ENCODE data around the gene PWWP2B. TPM values are rescaled to one million over a fixed set of nuclear protein-coding genes. Genes with fewer than 3 reads are reported as not detected.

PWWP2B gene
- total RNA-seq, 4 donors from 2014 or later, result 11.8 to 25.5 (median 14.3) TPM

DNA sequence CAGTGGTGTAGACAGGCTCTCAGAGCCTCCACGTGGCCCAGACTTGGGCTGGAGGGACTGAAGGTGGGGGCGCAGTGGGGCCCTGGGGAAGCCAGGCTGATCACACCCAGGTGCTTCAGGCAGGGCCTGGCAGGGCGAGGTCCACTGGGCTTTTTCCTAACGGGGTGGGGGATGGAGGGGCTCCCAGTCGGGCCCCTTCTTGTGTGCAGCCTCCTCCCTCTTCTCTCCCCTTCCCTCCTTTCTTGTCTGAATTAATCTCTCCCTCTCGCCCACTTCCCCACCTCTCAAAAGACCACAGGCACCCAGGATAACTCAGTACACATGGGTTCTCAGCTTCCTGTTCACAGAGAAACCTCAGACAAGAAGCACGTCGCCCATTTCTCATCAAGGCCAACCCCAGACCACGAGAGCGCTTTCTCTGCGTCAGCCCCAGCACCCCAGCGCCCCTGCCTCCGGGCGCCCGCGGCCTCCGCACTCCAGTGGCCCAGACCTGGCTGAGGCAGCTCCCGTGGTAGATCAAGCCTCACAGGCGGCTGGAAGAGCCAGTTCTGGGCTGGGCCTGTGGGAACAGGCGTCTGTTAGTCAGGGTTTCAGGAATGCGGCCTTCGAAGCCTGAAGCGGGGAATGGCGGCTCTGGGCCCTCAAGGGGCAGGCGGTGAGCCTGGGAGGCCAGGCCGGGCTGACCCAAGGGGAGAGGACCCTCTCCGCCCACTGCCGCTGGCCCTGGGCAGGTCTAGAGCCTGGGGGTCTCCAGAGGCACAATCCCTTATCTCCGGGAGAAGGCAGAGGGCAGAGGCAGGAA is 50.6 kb downstream of the PWWP2B start:
- intact Hi-C loops (cut with DNase I), result no loop called here
- Histone ChIP-seq H3K9me3 (no peaks in the 10 kb centered on the region), H3K4me1 (peaks cover 18 to 38% (median 35%) of the 10 kb centered on the region in 4 donors), H3K27ac (replicated peaks in 1 of 4) (peak overlapping the region; percentile 59 to 70 (median 68)), H3K36me3 (no peaks in the 10 kb centered on the region), H3K4me3 (no peak overlapping the region), H3K27me3 (no peaks in the 10 kb centered on the region)
- TF ChIP-seq, protein P1, sequence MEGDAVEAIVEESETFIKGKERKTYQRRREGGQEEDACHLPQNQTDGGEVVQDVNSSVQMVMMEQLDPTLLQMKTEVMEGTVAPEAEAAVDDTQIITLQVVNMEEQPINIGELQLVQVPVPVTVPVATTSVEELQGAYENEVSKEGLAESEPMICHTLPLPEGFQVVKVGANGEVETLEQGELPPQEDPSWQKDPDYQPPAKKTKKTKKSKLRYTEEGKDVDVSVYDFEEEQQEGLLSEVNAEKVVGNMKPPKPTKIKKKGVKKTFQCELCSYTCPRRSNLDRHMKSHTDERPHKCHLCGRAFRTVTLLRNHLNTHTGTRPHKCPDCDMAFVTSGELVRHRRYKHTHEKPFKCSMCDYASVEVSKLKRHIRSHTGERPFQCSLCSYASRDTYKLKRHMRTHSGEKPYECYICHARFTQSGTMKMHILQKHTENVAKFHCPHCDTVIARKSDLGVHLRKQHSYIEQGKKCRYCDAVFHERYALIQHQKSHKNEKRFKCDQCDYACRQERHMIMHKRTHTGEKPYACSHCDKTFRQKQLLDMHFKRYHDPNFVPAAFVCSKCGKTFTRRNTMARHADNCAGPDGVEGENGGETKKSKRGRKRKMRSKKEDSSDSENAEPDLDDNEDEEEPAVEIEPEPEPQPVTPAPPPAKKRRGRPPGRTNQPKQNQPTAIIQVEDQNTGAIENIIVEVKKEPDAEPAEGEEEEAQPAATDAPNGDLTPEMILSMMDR (IDR thresholded peaks at IDR 0.05), result no peak
- DNase-seq (ENCODE audit: extremely low spot score), result no peak
- WGBS, result 71% methylated on average over 25 of the region's 29 CpGs

DNA sequence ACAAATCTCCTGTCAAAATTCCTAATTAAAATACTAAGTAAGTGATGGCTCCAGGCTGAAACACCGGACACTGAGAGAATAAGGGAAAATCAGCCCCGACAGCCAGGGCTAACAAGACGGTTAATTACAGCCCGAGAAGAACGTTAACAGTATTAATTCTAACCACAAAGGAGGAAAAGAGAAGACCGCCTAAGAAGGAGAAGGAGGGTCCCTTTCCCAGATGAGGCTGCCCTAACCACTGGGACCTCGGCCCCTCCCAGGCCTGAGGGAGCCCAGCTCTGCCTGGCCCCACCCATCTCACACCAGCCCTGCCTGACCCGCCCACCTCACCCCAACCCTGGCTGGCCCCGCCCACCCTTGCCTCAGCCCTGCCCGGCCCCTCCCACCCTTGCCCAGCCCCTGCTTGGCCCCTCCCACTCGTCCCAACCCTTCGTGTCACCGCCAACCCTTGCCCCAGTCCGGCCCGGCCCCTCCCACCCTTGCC is 51.3 kb downstream of the PWWP2B start:
- no peak for DNase-seq (ENCODE audit: extremely low spot score)
- no peaks in the 10 kb centered on the region for H3K36me3 ChIP-seq
- no peaks in the 10 kb centered on the region for H3K27me3 ChIP-seq
- H3K27ac ChIP-seq (replicated peaks in 1 of 4), result peak overlapping the region; percentile 59 to 70 (median 68)
- intact Hi-C loops (cut with DNase I), result no loop called here
- H3K9me3 ChIP-seq, result no peaks in the 10 kb centered on the region
- peaks cover 24 to 44% (median 42%) of the 10 kb centered on the region in 4 donors for H3K4me1 ChIP-seq
- WGBS, result 64% methylated on average over 11 of the region's 15 CpGs
- no peak overlapping the region for H3K4me3 ChIP-seq
- no peak for TF ChIP-seq EP300 (IDR thresholded peaks at IDR 0.05)
- no peak for TF ChIP-seq POLR2A (IDR thresholded peaks at IDR 0.05; ENCODE audit: low read depth)
- TF ChIP-seq, protein P1 (IDR thresholded peaks at IDR 0.05), result no peak
- no peak for TF ChIP-seq POLR2AphosphoS5 (IDR thresholded peaks at IDR 0.05)

DNA sequence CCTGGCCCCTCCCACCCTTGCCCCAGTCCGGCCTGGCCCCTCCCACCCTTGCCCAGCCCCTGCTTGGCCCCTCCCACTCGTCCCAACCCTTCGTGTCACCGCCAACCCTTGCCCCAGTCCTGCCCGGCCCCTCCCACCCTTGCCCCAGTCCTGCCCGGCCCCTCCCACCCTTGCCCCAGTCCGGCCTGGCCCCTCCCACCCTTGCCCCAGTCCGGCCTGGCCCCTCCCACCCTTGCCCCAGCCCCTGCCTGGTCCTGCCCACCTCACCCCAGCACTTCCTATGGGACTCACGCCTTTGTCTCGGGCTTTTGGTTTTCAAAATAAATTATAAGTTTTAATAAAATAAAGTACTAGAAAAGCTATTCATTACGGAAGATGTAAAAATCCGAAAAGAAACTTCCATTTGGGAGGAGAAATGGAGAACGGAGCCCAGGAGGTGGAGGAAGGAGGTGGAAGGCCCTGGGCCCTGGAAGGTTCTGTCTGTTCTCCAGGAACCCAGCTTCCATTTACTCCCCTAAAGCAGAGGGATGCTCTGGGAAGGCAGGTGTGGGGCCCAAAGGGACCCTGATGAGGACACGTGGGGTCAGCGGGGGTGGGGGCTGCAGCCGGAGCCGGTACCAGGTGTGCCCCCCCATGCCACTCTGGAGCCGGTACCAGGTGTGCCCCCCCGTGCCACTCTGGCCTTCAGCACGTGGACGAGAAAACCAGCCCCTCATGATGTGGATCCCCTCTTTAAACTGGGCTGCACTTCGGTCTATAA is 52.2 kb downstream of the PWWP2B start:
- Histone ChIP-seq H3K9me3 (no peaks in the 10 kb centered on the region), H3K27me3 (no peaks in the 10 kb centered on the region), H3K4me1 (peaks cover 28 to 49% (median 44%) of the 10 kb centered on the region in 4 donors), H3K36me3 (no peaks in the 10 kb centered on the region), H3K27ac (replicated peaks in 1 of 4) (peak overlapping the region; percentile 59 to 70 (median 64)), H3K4me3 (no peak overlapping the region)
- 67% methylated on average over 12 of the region's 22 CpGs for WGBS
- intact Hi-C loops (cut with DNase I), result no loop called here
- no peak for DNase-seq (ENCODE audit: extremely low spot score)
- TF ChIP-seq EP300 (IDR thresholded peaks at IDR 0.05) (no peak), POLR2AphosphoS5 (IDR thresholded peaks at IDR 0.05) (no peak), POLR2A (IDR thresholded peaks at IDR 0.05; ENCODE audit: low read depth) (no peak)
- TF ChIP-seq, protein P1 (IDR thresholded peaks at IDR 0.05), result no peak

DNA sequence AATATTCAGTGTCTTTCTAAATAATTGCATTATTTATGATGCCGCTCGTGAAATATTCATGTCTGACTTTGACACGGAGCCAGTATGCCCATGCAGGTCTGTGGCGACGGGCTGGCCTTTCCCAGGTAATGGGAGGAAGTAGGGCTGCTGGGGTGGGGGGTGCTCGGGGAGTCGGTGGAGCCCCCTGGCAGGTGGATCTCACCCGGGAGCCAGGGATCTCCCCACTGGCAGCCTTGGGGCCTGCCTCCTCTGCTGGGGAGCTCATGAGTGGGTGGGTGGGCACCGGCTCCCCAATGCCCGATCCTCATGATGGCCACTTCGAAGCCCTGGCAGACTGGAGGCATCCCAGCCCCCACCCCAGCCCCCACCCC is 52.8 kb downstream of the PWWP2B start:
- Histone ChIP-seq H3K9me3 (no peaks in the 10 kb centered on the region), H3K36me3 (no peaks in the 10 kb centered on the region), H3K27ac (replicated peaks in 1 of 4) (peak overlapping the region in 3 of 4 donors; percentile 59 to 70 (median 68)), H3K4me1 (peaks cover 28 to 49% (median 44%) of the 10 kb centered on the region in 4 donors), H3K27me3 (no peaks in the 10 kb centered on the region), H3K4me3 (no peak overlapping the region)
- DNase-seq (ENCODE audit: extremely low spot score), result no peak
- intact Hi-C loops (cut with DNase I), result no loop called here
- no peak for TF ChIP-seq POLR2AphosphoS5 (IDR thresholded peaks at IDR 0.05)
- no peak for TF ChIP-seq POLR2A (IDR thresholded peaks at IDR 0.05; ENCODE audit: low read depth)
- TF ChIP-seq, protein P1 (IDR thresholded peaks at IDR 0.05), result no peak
- TF ChIP-seq EP300 (IDR thresholded peaks at IDR 0.05), result no peak
- 81% methylated on average over 11 of the region's 11 CpGs for WGBS

All from esophagus muscularis mucosa (tissue), 4 donors.